Hematopoietic multipotent progenitor cell treated with erythropoietin and hydrocortisone succinate and interleukin-3 and kit ligand, for 15 days (in vitro differentiated cells): ENCODE measurements around the gene CMA1.
"Not testable (repeated sequence)": the region's sequence is repeated elsewhere in the genome, so short reads cannot be mapped to it uniquely, and the experiment has no call there.

Source experiments
- DNase-seq: peaks from one replicate; pipeline ENCODE4 v3.0.0-alpha.2; 2015; ENCODE audit warnings: low spot score

Gene CMA1, protein sequence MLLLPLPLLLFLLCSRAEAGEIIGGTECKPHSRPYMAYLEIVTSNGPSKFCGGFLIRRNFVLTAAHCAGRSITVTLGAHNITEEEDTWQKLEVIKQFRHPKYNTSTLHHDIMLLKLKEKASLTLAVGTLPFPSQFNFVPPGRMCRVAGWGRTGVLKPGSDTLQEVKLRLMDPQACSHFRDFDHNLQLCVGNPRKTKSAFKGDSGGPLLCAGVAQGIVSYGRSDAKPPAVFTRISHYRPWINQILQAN

DNA sequence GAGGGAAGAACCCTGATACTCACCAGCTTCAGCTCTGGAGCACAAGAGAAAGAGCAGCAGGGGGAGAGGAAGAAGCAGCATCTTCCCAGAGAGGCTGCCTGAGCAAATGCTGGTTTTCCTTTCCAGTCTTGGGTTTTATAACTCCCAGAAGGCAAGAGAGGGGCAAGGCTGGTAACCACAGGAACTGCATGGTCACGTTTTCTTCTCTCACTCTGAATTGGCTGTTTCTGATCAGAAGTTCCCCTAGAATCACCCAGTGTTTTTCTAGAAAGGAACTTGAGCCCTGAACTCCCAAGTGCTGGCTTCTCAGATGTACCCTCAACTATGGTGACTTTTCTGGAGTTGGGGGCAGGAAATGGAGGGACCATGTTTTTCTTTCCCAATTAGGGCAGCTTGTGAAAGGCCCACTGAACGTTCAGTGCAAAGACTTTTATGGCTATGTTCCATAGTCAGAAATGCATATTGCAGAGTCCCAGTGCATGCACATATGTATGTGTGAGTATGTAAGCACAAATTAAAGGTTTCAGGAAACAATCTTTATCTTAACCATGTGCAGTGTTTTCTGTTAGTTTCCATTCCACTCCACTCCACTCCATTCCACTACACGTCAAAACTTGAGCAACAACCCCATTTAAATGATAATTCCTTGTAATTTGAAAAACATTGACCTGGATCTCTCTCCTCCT is at the start of gene CMA1:
CMA1 (minus strand) TSS at position 111 of the 686 bp plus-strand sequence; CDS start at position 81, 30 bp downstream.
- no peak for DNase-seq

DNA sequence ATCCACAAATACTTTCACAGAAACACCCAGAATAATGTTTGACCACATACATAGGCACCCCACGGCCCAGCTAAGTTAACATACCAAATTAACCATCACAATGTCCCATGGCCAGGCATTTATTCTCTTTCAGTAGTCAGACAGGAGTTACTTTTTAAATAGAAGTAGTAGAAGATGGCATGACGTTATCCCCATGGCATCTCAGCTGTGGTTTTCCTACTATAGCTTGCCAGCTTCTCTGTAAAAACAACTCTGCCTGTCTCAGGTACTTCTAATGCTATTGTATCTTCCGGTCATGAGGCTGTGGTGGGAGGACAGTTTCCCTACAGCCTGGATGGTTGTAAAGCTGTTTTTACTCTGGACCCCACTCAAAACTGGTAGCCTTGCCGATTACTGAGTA is 48.7 kb upstream of the CMA1 start:
- no peak for DNase-seq

DNA sequence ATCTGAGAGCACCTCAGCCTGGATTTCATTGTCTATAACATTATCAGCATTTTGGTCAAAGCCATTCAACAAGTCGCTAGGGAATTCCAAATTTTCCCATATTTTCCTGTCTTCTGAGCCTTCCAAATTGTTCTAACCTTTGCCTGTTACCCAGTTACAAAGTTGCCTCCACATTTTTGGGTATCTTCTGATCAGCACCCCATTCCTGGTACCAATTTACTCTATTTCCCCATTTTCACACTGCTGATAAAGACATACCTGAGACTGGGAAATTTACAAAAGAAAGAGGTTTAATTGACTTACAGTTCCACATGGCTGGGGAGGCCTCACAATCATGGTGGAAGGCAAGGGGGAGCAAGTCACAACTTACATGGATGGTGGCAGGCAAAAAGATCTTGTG is 41.0 kb upstream of the CMA1 start:
- DNase-seq = not testable (repeated sequence)

DNA sequence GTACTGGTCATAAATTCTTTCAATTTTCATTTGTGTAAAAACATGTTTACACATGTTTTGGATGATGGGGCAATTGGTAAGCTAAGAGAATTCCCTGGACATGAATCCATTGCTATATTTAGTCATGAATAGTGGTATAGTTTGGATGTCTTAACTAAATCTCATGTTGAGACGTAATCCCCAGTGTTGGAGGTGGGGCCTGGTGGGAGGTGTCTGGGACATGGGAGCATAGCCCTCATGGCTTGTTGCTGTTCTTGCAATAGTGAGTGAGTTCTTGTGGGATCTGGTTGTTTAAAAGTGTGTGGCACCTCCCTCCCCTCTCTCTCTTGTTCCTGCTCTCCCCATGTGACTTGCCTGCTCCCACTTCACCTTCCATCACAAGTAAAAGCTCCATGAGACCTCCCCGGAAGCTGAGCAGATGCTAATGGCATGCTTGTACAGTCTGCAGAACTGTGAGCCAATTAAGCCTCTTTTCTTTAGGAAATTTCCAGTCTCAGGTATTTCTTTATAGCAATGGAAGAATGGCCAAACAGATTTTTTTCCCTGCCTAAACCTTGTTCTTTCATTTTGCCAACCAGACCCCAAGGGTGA is 34.4 kb upstream of the CMA1 start:
- no peak for DNase-seq

DNA sequence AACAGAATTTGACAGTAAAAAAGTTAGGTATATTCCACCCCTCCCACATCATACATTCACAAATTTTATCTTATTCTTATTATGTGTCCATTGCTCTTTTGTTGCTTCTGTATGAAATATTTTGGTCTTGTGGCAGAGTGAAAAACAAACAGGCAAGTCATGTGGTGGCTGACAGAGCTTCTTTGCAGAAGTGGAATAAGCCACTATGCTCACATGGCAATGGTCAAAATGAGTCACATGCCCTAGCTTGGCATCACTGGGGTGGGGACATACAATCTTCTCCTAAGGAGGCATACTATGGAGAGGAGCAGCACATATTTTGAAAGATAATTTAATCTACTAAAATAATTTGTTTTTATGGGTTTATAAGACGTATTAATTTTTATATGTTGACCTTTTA is 27.7 kb upstream of the CMA1 start:
- no peak for DNase-seq

DNA sequence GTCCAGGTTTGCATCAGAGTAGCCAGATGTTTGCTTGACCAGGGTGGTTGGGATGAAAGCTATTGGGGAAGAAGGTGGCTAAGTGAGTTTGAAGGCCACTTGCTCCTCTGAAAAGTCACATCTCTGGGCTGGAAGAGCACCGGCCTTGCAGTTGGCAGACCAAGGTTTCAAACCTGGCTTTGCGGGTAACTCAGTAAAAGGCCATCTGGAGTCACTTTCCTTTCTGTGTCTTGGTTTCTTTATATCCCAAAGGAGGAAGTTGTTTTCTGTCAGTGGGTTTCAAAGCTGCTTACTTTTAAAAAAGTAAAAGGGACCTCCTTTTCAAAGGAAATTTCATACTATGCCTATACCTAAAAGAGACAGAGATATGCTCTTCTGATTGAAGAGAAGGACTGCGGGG is 26.2 kb upstream of the CMA1 start:
- no peak for DNase-seq

DNA sequence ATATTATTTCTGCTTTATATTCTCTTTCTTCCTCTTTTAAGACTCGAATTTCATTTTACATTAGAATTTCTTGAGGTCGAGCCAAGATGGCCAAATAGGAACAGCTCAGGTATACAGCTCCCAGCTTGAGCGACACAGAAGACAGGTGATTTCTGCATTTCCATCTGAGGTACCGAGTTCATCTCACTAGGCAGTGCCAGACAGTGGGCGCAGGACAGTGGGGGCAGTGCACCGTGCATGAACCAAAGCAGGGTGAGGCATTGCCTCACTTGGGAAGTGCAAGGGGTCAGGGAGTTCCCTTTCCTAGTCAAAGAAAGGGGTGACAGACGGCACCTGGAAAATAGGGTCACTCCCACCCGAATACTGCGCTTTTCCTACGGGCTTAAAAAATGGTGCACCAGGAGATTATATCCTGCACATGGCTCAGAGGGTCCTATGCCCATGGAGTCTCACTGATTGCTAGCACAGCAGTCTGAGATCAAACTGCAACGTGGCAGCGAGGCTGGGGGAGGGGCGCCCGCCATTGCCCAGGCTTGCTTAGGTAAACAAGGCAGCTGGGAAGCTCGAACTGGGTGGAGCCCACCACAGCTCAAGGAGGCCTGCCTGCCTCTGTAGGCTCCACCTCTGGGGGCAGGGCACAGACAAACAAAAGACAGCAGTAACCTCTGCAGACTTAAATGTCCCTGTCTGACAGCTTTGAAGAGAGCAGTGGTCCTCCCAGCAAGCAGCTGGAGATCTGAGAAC is 18.0 kb upstream of the CMA1 start:
- DNase-seq = not testable (repeated sequence)

DNA sequence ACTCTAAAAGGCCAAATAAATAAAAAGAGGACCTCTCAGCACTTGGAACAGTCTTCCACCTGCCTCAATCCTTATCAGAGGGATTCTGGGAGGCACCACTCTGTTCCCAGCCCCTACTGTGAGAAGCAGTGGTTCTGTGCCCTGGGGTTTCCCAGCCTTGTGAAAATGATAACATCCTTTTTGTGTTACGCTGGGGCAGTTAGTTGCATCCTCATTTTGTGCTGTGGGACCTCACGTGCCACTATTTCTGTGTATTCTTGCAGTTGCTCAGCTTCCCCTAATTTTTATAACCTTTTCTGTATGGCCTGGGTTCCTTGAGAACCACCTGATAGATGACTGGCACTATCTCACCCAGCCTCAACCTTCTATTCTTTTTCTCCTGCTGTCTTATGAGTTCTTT is 10.8 kb upstream of the CMA1 start:
- no peak for DNase-seq

DNA sequence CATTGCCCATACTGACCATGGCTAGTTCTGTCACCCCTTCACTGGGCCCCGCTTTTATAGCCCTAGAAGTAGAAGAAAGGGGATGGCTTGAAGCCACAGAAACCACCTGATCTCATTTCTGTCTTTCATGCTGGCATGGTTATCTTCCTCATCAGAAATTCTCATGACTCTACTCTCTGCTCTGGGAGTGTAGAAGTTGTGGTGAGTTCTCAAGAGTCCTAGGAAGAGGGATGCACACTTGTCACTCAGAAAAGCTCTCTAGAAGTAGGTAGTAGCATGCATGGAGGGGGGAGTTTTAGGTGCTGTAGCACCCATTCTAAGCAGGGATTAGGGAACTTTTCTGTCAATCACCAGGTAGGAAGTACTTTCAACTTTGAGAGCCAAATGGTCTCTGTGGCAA is 6.1 kb upstream of the CMA1 start:
- no peak for DNase-seq

DNA sequence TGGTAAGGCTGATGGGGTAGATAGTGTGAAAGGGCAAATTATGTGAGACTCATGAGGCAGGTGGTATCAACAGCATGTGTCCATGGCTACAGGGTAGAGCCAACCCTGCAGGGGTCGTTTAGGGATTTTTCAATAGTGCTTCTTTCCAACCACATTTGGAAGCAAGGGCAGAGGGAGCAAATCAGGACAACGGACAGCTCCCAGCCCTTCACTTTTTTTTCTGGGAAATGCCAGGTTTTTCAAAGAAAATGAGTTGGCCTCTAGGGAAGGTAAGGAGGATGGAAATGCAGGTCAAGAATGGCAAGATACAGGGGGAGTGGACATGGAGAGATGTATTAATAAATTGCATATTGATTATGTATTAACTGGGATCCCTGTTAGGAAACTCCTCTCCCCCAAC is 4.9 kb upstream of the CMA1 start:
- DNase-seq = no peak

DNA sequence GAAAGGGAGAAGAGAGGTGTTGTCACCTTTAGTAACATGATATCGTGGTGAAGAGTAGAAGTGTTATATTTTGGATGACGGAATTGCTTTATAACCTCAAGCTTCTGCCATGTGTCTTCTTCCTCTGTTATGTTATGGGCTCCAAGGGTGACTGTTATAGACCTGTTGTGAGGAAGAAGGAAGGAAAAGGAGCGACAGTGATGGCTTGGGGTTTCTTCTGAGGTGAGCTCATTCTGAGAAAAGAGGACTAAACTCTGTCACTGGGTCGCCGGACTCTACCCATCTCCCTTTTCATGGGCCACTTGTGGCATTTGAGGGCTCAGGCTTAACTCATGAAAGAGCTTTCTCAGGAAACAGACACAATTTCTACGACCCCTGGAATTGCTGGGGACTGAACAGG is 1.6 kb downstream of the CMA1 start:
- no peak for DNase-seq

DNA sequence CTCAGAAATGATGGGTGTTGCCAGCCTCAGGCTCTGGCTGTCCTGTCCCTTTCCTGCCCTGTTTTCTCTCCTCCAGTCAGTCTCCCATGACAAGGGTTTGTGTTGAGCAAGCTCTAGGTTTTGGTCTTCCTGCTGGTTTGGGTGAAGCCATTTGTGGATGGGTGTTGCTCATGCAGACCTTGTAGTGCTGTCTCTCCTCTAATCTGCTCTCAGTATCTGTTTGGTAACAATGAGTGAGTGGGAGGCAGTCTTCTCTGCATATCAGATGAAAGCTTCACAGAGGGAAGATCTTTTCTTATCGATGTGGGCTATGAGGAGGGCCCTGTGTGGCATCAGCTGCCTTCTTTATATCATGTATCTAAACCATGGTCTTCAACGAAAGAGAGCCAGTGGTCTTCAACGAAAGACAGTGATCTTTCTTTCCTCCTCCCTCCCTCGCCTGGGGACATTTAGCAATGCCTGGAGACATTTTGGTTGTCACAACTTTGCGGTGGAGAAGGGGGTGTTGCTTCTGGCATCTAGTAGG is 3.6 kb downstream of the CMA1 start:
- DNase-seq = no peak

DNA sequence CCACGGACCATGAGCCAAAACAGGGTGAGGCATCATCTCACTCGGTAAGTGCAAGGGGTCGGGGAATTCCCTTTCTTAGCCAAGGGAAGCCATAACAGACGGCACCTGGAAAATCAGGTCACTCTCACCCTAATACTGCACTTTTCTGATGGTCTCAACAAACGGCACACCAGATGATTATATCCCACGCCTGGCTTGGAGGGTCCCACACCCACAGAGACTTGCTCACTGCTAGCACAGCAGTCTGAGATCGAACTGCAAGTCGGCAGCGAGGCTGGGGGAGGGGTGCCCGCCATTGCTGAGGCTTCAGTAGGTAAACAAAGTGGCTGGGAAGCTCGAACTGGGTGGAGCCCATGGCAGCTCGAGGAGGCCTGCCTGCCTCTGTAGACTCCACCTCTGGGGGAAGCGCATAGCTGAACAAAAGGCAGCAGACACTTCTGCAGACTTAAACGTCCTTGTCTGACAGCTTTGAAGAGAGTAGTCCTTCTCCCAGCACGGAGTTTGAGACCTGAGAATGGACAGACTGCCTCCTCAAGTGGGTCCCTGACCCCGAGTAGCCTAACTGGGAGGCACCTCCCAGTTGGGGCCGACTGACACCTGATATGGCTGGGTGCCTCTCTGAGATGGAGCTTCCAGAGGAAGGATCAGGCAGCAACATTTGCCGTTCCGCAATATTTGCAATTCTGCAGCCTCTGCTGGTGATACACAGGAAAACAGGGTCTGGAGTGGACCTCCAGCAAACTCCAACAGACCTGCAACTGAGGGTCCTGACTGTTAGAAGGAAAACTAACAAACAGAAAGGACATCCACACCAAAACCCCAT is 16.3 kb downstream of the CMA1 start:
- not testable (repeated sequence) for DNase-seq

DNA sequence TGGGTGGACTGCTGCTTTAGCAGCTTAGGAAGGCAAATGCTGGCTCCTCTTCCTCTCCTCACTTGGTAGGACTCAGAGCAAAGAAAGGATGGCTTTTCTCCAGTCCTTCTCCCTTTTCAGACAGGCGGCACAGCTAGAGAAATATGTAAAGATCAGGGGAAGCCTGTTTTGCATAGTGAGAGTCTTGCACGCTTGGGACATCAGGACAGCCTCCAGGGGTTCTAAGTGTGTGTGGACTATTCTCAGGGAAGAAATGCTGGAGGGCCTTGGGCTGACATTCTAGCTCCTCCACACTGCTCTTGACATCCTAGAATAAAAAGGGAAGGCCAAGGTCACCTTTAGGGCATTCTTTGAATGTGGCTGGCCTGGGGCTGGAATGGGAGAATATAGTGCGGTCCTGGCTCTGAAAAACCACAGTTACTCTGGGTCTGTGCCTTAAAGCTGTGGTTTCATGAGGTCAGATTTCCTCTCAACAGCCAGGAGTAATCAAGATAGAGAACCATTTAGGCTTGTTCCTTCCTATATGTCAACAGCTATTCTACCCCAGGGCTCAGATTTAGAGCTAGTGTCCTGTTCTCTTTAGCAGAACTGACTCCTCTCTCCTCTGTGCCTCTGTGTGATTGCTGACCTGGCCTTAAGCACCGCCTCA is 24.3 kb downstream of the CMA1 start:
- no peak for DNase-seq

DNA sequence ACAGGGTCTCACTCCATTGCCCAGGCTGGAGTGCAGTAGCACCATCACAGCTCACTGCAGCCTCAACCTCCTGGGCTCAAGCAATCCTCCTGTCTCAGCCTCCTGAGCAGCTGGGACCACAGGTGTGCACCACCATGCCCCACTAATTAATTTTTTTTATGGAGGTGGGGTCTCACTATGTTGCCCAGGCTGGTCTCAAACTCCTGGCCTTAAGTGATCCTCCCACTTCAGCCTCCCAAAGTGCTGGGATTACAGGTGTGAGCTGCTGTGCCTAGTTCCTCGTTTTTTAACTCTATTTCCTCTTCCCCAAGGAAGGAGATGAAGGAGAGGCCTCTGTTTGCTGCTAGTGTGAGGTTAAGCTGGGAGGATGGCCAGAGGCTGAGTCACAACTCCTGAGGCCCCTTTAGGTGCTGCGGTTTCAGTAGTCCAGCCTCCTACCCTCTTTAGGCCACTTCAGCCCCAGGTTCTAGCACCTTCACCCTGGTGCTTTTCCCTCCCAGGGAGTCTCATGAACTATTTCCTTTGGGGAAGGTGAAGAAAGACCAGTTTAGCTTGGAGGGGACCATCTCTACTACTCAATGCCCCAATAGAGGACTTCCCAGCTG is 25.3 kb downstream of the CMA1 start:
- not testable (repeated sequence) for DNase-seq

DNA sequence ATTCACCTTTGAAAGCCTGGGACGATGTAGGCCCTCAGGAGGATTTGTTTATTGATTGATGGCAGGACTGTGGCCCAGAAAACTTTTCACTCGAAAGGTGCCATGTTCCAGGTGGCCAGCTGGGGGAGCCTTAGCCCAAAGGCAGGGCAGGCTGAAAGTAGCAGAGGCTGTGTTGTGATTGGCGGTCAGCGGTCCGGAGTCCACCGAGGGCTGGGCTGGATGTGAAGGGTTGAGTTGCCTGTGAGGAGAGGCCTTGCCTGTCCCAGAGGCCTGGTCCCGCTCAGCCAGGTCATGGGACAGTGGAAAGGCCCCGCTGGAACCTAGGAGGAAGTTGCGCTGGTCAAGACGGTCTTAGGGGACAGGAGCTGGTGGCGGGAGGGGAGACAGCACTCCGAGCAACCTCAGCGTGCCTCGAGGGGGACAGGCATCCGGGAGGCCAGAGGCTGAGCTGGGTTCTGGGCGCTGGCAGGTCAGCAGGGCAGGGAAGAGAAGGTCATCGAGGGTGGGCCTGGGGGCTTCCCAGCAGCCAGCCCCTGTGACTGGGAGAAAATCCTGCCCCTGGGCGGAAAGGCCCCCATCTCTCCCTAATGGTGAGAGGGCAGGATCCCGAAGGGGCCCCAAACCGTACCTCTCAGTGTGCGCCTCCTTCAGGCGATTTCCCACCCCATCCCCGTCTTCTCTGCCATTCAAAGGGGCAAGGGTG is 26.3 kb downstream of the CMA1 start:
- peak; percentile 6 for DNase-seq

DNA sequence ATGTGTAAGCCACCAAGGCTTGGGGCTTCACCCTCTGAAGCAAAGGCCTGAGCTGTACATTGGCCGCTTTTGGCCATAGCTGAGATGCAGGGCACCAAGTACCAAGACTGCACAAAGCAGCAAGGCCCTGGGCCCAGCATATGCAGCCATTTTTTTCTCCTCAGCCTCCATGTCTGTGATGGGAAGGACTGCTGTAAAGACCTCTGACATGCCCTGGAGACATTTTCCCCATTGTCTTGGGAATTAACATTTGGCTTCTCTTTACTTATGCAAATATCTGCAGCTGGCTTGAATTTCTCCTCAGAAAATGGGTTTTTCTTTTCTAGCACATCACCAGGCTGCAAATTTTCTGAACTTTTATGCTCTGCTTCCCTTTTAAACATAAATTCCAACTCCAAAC is 28.1 kb downstream of the CMA1 start:
- DNase-seq = not testable (repeated sequence)

DNA sequence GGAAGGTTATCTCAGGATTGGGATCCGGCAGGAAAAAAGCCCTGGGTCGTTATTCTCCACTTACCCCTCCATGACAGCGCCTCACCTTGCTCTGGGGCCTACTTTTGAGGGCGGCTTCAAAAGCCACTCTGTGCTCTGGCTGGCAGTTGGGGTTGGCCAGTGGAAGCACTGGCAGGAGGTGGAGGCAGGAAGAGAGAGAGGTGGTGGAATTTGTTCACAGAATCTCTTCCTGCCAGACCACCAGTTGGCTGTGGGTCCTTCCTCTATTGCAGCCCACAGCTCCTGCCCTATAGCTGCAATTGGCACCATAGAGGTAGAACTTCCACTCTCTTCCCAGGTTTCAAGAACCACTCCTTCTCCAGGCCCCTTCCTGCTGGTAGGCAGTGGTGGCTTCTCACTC is 32.8 kb downstream of the CMA1 start:
- no peak for DNase-seq

DNA sequence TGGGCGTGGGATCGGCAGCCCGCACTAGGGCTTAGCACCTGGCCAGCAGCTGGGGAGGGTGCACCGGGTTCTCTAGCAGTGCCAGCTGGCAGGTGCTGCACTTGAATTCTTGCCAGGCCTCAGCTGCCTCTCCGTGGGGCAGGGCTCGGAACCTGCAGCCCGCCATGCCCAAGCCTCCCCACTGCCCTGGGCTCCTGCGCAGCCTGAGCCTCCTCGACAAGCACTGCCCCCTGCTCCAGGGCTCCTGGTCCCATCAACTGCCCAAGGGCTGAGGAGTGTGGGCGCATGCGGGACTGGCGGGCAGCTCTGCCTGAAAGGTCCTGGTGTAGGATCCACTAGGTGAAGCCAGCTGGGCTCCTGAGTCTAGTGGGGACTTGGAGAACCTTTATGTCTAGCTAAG is 34.9 kb downstream of the CMA1 start:
- DNase-seq = no peak

DNA sequence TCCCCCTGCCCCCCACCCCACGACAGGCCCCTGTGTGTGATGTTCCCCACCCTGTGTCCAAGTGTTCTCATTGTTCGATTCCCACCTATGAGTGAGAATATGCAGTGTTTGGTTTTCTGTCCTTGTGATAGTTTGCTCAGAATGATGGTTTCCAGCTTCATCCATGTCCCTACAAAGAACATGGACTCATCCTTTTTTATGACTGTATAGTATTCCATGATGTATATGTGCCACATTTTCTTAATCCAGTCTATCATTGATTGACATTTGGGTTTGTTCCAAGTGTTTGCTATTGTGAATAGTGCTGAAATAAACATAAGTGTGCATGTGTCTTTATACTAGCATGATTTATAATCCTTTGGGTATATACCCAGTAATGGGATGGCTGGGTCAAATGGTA is 37.6 kb downstream of the CMA1 start:
- DNase-seq = not testable (repeated sequence)
